ENCODE results near the gene ARHGAP10. TPM values are rescaled to one million over a fixed set of nuclear protein-coding genes. Genes with fewer than 3 reads are reported as not detected.

The ARHGAP10 gene
- polyA plus RNA-seq, 1 experiment: 20.2 TPM

DNA sequence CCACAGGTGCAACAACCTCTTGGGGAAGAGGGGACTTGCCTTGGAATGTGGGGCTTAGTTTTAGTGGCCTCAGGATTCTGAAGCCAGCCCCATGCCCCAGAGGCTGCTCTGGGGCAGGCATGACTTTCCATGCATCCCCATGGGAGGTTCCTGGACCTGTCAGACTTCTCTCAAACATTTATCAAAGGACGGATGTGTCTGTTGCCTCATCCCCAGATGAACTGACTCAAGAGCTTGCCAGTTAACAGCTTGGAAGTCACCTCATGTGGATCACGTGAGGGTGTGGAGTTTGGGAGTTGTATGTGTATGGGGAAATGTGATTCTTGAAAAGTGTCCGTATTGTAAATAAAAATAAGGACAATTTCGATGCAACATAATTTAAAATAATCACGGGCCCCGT, 341.5 kb downstream of the ARHGAP10 start:
- POLR2A ChIA-PET: no interaction called here

GRCh38 chr4:148074462-148074861, 342.6 kb downstream of the ARHGAP10 start:
- DNase-seq (ENCODE audit: low read depth): no peak
- TF ChIP-seq, protein P1, sequence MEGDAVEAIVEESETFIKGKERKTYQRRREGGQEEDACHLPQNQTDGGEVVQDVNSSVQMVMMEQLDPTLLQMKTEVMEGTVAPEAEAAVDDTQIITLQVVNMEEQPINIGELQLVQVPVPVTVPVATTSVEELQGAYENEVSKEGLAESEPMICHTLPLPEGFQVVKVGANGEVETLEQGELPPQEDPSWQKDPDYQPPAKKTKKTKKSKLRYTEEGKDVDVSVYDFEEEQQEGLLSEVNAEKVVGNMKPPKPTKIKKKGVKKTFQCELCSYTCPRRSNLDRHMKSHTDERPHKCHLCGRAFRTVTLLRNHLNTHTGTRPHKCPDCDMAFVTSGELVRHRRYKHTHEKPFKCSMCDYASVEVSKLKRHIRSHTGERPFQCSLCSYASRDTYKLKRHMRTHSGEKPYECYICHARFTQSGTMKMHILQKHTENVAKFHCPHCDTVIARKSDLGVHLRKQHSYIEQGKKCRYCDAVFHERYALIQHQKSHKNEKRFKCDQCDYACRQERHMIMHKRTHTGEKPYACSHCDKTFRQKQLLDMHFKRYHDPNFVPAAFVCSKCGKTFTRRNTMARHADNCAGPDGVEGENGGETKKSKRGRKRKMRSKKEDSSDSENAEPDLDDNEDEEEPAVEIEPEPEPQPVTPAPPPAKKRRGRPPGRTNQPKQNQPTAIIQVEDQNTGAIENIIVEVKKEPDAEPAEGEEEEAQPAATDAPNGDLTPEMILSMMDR (IDR thresholded peaks at IDR 0.05; ENCODE audit: insufficient read depth, low read depth, low read length): no peak
- Histone ChIP-seq H3K36me3 (ENCODE audit: control insufficient read depth, insufficient read depth, low read length) (peaks cover 21% of the 10 kb centered on the region), H3K27me3 (ENCODE audit: control insufficient read depth, insufficient read depth, low read length) (no peaks in the 10 kb centered on the region), H3K4me3 (ENCODE audit: low read depth, low read length) (no peak overlapping the region)
- ChIA-PET POLR2A (no interaction called here), CTCF (no interaction called here)

More for the DNA sequence above, 341.5 kb downstream of the ARHGAP10 start:
- Histone ChIP-seq H3K36me3 (ENCODE audit: control insufficient read depth, insufficient read depth, low read length) (peaks cover 21% of the 10 kb centered on the region), H3K4me3 (ENCODE audit: low read depth, low read length) (no peak overlapping the region), H3K27me3 (ENCODE audit: control insufficient read depth, insufficient read depth, low read length) (no peaks in the 10 kb centered on the region)
- TF ChIP-seq, protein P1 (IDR thresholded peaks at IDR 0.05; ENCODE audit: insufficient read depth, low read depth, low read length): no peak
- no peak for DNase-seq (ENCODE audit: low read depth)
- CTCF ChIA-PET: no interaction called here

- H3K4me3 ChIP-seq (ENCODE audit: low read depth, low read length): no peak overlapping the region
- H3K36me3 ChIP-seq (ENCODE audit: control insufficient read depth, insufficient read depth, low read length): peaks cover 20% of the 10 kb centered on the region
- TF ChIP-seq, protein P1 (IDR thresholded peaks at IDR 0.05; ENCODE audit: insufficient read depth, low read depth, low read length): no peak
- CTCF ChIA-PET: no interaction called here
- H3K27me3 ChIP-seq (ENCODE audit: control insufficient read depth, insufficient read depth, low read length): no peaks in the 10 kb centered on the region
- POLR2A ChIA-PET: no interaction called here
- DNase-seq (ENCODE audit: low read depth): no peak
Measured at GRCh38 chr4:148075438-148075837, 343.6 kb downstream of the ARHGAP10 start.

- Histone ChIP-seq H3K27me3 (ENCODE audit: control insufficient read depth, insufficient read depth, low read length) (no peaks in the 10 kb centered on the region), H3K4me3 (ENCODE audit: low read depth, low read length) (no peak overlapping the region), H3K36me3 (ENCODE audit: control insufficient read depth, insufficient read depth, low read length) (peaks cover 19% of the 10 kb centered on the region)
- POLR2A ChIA-PET: no interaction called here
- TF ChIP-seq, protein P1 (IDR thresholded peaks at IDR 0.05; ENCODE audit: insufficient read depth, low read depth, low read length): no peak
- CTCF ChIA-PET: interaction anchor here (1.1 kb wide), 1 partner anchor 49 kb away, joined by 3 read pairs; no protein-coding TSS in a partner anchor
- no peak for DNase-seq (ENCODE audit: low read depth)
Measured at GRCh38 chr4:148076964-148077363, 345.1 kb downstream of the ARHGAP10 start.

DNA sequence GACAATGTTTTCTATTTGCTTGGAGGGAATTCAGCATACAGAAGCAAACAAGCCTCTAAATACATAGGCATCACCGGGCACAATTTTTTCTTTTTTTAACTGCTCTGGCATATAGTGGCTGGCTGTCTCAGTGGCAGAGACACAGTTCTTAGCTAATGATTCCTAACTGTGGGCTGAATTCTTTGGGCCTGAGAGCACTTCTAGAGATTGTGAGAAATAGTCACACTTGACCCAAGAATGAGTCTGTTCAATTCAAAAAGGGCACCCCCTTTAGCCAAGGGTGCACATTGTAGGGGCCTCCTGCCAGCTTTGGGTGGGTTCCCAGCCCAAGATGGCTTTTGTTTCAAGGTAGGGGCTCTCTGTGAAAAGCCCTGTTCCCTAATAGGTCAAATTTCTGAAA, 345.7 kb downstream of the ARHGAP10 start:
- TF ChIP-seq, protein P1 (IDR thresholded peaks at IDR 0.05; ENCODE audit: insufficient read depth, low read depth, low read length): no peak
- POLR2A ChIA-PET: no interaction called here
- CTCF ChIA-PET: interaction anchor here (1.1 kb wide), 1 partner anchor 49 kb away, joined by 3 read pairs; no protein-coding TSS in a partner anchor
- H3K36me3 ChIP-seq (ENCODE audit: control insufficient read depth, insufficient read depth, low read length): peaks cover 17% of the 10 kb centered on the region
- H3K4me3 ChIP-seq (ENCODE audit: low read depth, low read length): no peak overlapping the region
- no peak for DNase-seq (ENCODE audit: low read depth)
- no peaks in the 10 kb centered on the region for H3K27me3 ChIP-seq (ENCODE audit: control insufficient read depth, insufficient read depth, low read length)

All from BJ (cell line).